Measurements from ENCODE around the gene ANKH.

Gene ANKH

GRCh38 chr5:14679595-14679994, 192.0 kb downstream of the ANKH start:
- Histone ChIP-seq H3K79me2 (ENCODE audit: control insufficient read depth, low read length) (peaks cover 65% of the 10 kb centered on the region), H3K9me2 (replicated peaks; ENCODE audit: control insufficient read depth, low read length) (no peaks in the 10 kb centered on the region), H3K4me3 (ENCODE audit: low read length) (no peak overlapping the region), H3K9me3 (ENCODE audit: control insufficient read depth, insufficient read depth, low read length) (no peaks in the 10 kb centered on the region), H3K4me1 (ENCODE audit: control insufficient read depth, low read length) (peaks cover 66% of the 10 kb centered on the region), H3K4me2 (ENCODE audit: low read length) (no peak overlapping the region), H3F3A (ENCODE audit: control insufficient read depth, insufficient read depth) (peaks cover 13% of the 10 kb centered on the region; the same call in 1 of the 2 replicates), H4K20me1 (ENCODE audit: control insufficient read depth, insufficient read depth, low read depth, low read length) (no peaks in the 10 kb centered on the region; the same call in 1 of the 2 replicates), H3K27me3 (ENCODE audit: control insufficient read depth, low read length) (no peaks in the 10 kb centered on the region), H3K36me3 (ENCODE audit: control insufficient read depth, low read length) (peaks cover 91% of the 10 kb centered on the region), H3K27ac (ENCODE audit: low read depth, low read length) (no peak overlapping the region)
- TF ChIP-seq EZH2phosphoT487 (IDR thresholded peaks at IDR 0.05; ENCODE audit: borderline replicate concordance, low read length) = no peak
- TF ChIP-seq CTCF (IDR thresholded peaks at IDR 0.05; ENCODE audit: low read depth, low read length, poor library complexity, severe bottlenecking) = no peak

- Histone ChIP-seq H3K9me2 (replicated peaks; ENCODE audit: control insufficient read depth, low read length) (no peaks in the 10 kb centered on the region), H3K4me1 (ENCODE audit: control insufficient read depth, low read length) (peaks cover 66% of the 10 kb centered on the region), H3K27ac (ENCODE audit: low read depth, low read length) (peak overlapping the region; percentile 27; the same call in 1 of the 2 replicates), H3K79me2 (ENCODE audit: control insufficient read depth, low read length) (peaks cover 65% of the 10 kb centered on the region), H3K36me3 (ENCODE audit: control insufficient read depth, low read length) (peaks cover 90% of the 10 kb centered on the region), H3K4me2 (ENCODE audit: low read length) (peak overlapping the region; percentile 41), H3K9me3 (ENCODE audit: control insufficient read depth, insufficient read depth, low read length) (no peaks in the 10 kb centered on the region), H3K4me3 (ENCODE audit: low read length) (peak overlapping the region; percentile 11; the same call in 1 of the 2 replicates), H3F3A (ENCODE audit: control insufficient read depth, insufficient read depth) (peaks cover 8% of the 10 kb centered on the region; the same call in 1 of the 2 replicates), H3K27me3 (ENCODE audit: control insufficient read depth, low read length) (no peaks in the 10 kb centered on the region), H4K20me1 (ENCODE audit: control insufficient read depth, insufficient read depth, low read depth, low read length) (no peaks in the 10 kb centered on the region)
- no peak for TF ChIP-seq EZH2phosphoT487 (IDR thresholded peaks at IDR 0.05; ENCODE audit: borderline replicate concordance, low read length)
- TF ChIP-seq CTCF (IDR thresholded peaks at IDR 0.05; ENCODE audit: low read depth, low read length, poor library complexity, severe bottlenecking) = no peak
These were observed 192.7 kb downstream of the ANKH start for GRCh38 chr5:14678773-14679334.

DNA sequence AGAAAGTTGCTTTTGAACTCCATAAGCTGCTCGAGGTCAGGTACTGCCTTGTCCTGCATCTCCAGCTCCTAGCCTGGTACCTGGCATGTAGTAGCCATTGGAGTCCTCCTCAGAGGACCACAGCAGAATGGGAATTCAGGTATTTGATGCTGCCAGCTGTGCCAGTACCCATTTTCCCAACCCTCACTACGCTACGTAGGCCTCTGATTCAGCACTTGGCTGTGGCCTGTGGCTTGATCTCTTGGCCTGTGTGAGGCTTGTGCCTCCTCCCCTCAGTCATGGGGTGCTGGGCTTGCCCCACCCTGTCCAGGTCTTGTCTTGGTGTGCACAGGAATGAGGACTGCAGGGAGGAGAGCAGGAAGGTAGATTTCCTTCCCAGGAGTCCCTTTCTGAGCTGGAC, 195.3 kb downstream of the ANKH start:
- H3K27me3 ChIP-seq (ENCODE audit: control insufficient read depth, low read length) = no peaks in the 10 kb centered on the region
- peaks cover 91% of the 10 kb centered on the region for H3K79me2 ChIP-seq (ENCODE audit: control insufficient read depth, low read length)
- H3K27ac ChIP-seq (ENCODE audit: low read depth, low read length) = peak overlapping the region; percentile 75
- H3K9me2 ChIP-seq (replicated peaks; ENCODE audit: control insufficient read depth, low read length) = no peaks in the 10 kb centered on the region
- H3K4me2 ChIP-seq (ENCODE audit: low read length) = peak overlapping the region; percentile 85
- TF ChIP-seq CTCF (IDR thresholded peaks at IDR 0.05; ENCODE audit: low read depth, low read length, poor library complexity, severe bottlenecking) (no peak), EZH2phosphoT487 (IDR thresholded peaks at IDR 0.05; ENCODE audit: borderline replicate concordance, low read length) (no peak)
- peaks cover 8% of the 10 kb centered on the region; the same call in 1 of the 2 replicates for H3F3A ChIP-seq (ENCODE audit: control insufficient read depth, insufficient read depth)
- H3K9me3 ChIP-seq (ENCODE audit: control insufficient read depth, insufficient read depth, low read length) = no peaks in the 10 kb centered on the region
- H3K4me1 ChIP-seq (ENCODE audit: control insufficient read depth, low read length) = peaks cover 82% of the 10 kb centered on the region
- peaks cover 76% of the 10 kb centered on the region for H3K36me3 ChIP-seq (ENCODE audit: control insufficient read depth, low read length)
- peak overlapping the region; percentile 66 for H3K4me3 ChIP-seq (ENCODE audit: low read length)
- peaks cover 11% of the 10 kb centered on the region; the same call in 1 of the 2 replicates for H4K20me1 ChIP-seq (ENCODE audit: control insufficient read depth, insufficient read depth, low read depth, low read length)

All from DOHH2 (cell line).